Measurements from ENCODE around the gene TPST1. TPM values are rescaled to one million over a fixed set of nuclear protein-coding genes. Genes with fewer than 3 reads are reported as not detected.
"Not testable (repeated sequence)": the region's sequence is repeated elsewhere in the genome, so short reads cannot be mapped to it uniquely, and the experiment has no call there.

TPST1 gene
- total RNA-seq, 1 donor from 2014 or later = 26.8 TPM

DNA sequence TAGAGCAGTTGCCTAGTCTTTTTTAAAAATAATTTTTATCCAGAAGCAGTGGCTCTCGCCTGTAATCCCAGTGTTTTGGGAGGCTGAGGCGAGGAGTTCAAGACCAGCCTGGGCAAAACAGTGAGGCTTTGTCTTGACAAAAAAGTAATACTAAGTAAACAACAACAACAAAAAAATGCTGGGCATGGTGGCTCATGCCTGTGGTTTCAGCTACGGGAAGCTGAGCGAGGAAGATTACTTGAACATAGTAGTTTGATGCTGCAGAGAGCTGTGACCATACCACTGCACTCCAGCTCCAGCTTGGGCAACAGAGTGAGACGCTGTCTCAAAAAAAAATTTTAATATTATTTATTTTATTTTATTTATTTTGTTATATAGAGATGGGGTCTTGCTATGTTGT, 31.3 kb upstream of the TPST1 start:
- no peak for DNase-seq (ENCODE audit: extremely low spot score, unreplicated experiment)
- Mint-ChIP-seq H3K27me3 (ENCODE audit: unreplicated experiment) (no peaks in the 10 kb centered on the region), H3K27ac (ENCODE audit: unreplicated experiment) (no peak overlapping the region), H3K9me3 (ENCODE audit: unreplicated experiment) (no peaks in the 10 kb centered on the region), H3K4me1 (ENCODE audit: unreplicated experiment) (no peaks in the 10 kb centered on the region), H3K36me3 (ENCODE audit: unreplicated experiment) (no peaks in the 10 kb centered on the region), H3K4me3 (ENCODE audit: unreplicated experiment) (no peak overlapping the region)
- TF ChIP-seq, protein P1, sequence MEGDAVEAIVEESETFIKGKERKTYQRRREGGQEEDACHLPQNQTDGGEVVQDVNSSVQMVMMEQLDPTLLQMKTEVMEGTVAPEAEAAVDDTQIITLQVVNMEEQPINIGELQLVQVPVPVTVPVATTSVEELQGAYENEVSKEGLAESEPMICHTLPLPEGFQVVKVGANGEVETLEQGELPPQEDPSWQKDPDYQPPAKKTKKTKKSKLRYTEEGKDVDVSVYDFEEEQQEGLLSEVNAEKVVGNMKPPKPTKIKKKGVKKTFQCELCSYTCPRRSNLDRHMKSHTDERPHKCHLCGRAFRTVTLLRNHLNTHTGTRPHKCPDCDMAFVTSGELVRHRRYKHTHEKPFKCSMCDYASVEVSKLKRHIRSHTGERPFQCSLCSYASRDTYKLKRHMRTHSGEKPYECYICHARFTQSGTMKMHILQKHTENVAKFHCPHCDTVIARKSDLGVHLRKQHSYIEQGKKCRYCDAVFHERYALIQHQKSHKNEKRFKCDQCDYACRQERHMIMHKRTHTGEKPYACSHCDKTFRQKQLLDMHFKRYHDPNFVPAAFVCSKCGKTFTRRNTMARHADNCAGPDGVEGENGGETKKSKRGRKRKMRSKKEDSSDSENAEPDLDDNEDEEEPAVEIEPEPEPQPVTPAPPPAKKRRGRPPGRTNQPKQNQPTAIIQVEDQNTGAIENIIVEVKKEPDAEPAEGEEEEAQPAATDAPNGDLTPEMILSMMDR (IDR thresholded peaks at IDR 0.05) = no peak

DNA sequence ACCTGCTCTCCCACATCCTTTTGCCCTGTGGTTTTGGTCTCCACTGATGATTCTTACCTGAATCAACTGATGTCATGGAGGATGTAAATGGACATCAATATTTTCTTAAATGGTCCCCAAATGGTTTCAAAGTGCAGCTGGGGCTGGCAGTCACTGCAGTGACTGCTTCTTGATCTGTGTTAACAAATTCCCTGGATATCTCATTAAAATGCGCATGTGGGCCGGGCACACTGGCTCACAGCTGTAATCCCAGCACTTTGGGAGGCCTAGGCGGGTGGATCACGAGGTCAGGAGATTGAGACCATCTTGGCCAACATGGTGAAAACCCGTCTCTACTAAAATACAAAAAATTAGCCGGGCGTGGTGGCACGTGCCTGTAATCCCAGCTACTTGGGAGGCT, 30.1 kb upstream of the TPST1 start:
- H3K9me3 Mint-ChIP-seq (ENCODE audit: unreplicated experiment); H3K27ac Mint-ChIP-seq (ENCODE audit: unreplicated experiment); DNase-seq (ENCODE audit: extremely low spot score, unreplicated experiment); H3K4me3 Mint-ChIP-seq (ENCODE audit: unreplicated experiment); H3K36me3 Mint-ChIP-seq (ENCODE audit: unreplicated experiment); H3K4me1 Mint-ChIP-seq (ENCODE audit: unreplicated experiment); H3K27me3 Mint-ChIP-seq (ENCODE audit: unreplicated experiment): not testable (repeated sequence)

DNA sequence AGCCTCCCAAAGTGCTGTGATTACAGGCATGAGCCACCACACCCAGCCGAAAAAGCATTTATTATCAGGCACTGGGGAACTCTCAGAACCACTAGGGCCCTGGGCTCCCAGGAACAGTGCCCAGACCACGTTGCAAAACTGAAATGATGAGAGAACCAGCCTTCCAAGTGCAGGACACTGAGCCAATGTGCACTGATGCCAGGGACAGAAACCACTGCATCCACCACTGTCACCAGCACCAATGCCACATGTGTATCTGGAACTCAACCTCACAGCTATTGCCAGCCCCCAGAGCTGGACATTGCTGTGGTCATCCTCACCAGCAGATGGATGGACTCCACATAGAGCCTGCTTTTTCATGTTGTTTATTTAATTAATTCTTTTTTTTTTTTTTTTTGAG, 28.2 kb upstream of the TPST1 start:
- Mint-ChIP-seq H3K4me1 (ENCODE audit: unreplicated experiment) (no peaks in the 10 kb centered on the region), H3K27me3 (ENCODE audit: unreplicated experiment) (no peaks in the 10 kb centered on the region), H3K9me3 (ENCODE audit: unreplicated experiment) (no peaks in the 10 kb centered on the region), H3K36me3 (ENCODE audit: unreplicated experiment) (no peaks in the 10 kb centered on the region), H3K4me3 (ENCODE audit: unreplicated experiment) (no peak overlapping the region), H3K27ac (ENCODE audit: unreplicated experiment) (no peak overlapping the region)
- no peak for DNase-seq (ENCODE audit: extremely low spot score, unreplicated experiment)
- TF ChIP-seq, protein P1 (IDR thresholded peaks at IDR 0.05) = no peak

DNA sequence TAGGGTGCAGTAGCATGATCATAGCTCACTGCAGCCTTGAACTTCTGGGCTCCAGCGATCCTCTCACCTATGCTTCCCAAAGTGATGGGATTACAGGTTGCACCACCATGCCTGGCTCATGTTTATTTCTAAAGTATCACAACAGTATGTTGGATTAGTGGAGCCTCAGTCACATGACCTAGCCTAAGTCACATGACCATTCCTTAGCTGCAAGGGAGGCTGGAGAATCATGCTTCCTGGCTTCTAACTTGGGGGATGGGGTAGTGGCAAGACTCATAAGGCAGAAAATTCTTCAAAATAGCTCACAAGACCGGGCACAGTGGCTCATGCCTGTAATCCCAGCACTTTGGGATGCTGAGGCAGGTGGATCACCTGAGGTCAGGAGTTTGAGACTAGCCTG, 26.9 kb upstream of the TPST1 start:
- Mint-ChIP-seq H3K4me1 (ENCODE audit: unreplicated experiment) (no peaks in the 10 kb centered on the region), H3K9me3 (ENCODE audit: unreplicated experiment) (no peaks in the 10 kb centered on the region), H3K27ac (ENCODE audit: unreplicated experiment) (no peak overlapping the region), H3K27me3 (ENCODE audit: unreplicated experiment) (no peaks in the 10 kb centered on the region), H3K4me3 (ENCODE audit: unreplicated experiment) (no peak overlapping the region), H3K36me3 (ENCODE audit: unreplicated experiment) (no peaks in the 10 kb centered on the region)
- no peak for DNase-seq (ENCODE audit: extremely low spot score, unreplicated experiment)
- TF ChIP-seq, protein P1 (IDR thresholded peaks at IDR 0.05) = no peak

DNA sequence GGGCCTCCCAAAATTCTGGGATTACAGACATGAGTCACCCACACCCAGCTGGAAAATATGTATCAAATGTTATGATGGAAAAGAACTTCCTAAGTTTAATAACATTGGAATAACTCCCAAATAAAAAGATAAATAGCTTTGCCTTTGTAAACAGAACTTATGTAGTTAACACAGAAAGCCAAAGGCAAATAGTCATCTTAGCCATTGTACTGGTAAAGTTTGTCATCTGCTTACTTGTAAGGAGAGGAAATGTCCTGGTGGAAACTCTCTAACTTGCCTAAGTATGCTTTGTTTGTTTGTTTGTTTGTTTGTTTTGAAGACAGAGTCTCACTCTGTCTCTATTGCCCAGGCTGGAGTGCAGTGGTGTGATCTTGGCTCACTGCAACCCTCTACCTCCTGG, 23.8 kb upstream of the TPST1 start:
- DNase-seq (ENCODE audit: extremely low spot score, unreplicated experiment) = no peak
- Mint-ChIP-seq H3K4me3 (ENCODE audit: unreplicated experiment) (no peak overlapping the region), H3K9me3 (ENCODE audit: unreplicated experiment) (peaks cover 3% of the 10 kb centered on the region), H3K27ac (ENCODE audit: unreplicated experiment) (no peak overlapping the region), H3K27me3 (ENCODE audit: unreplicated experiment) (no peaks in the 10 kb centered on the region), H3K4me1 (ENCODE audit: unreplicated experiment) (peaks cover 5% of the 10 kb centered on the region), H3K36me3 (ENCODE audit: unreplicated experiment) (no peaks in the 10 kb centered on the region)
- TF ChIP-seq, protein P1 (IDR thresholded peaks at IDR 0.05) = no peak

DNA sequence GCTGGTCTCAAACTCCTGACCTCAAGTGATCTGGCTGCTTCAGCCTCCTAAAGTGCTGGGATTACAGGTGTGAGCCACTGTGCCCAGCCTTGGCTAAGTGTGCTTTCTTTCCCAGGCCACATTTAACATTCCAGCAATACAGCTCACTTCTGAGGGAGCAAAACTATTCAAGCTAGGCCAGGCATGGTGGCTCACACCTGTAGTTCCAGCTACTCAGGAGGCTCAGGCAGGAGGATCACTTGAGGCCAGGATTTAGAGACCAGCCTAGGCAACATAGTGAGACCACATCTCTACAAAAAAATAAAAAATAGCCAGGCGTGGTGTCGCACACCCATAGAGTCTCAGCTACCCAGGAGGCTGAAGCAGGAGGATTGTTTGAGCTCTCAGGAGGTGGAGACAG, 23.3 kb upstream of the TPST1 start:
- Mint-ChIP-seq H3K4me3 (ENCODE audit: unreplicated experiment) (no peak overlapping the region), H3K9me3 (ENCODE audit: unreplicated experiment) (peaks cover 3% of the 10 kb centered on the region), H3K27ac (ENCODE audit: unreplicated experiment) (no peak overlapping the region), H3K27me3 (ENCODE audit: unreplicated experiment) (no peaks in the 10 kb centered on the region), H3K4me1 (ENCODE audit: unreplicated experiment) (peaks cover 5% of the 10 kb centered on the region), H3K36me3 (ENCODE audit: unreplicated experiment) (no peaks in the 10 kb centered on the region)
- DNase-seq (ENCODE audit: extremely low spot score, unreplicated experiment) = no peak
- TF ChIP-seq, protein P1 (IDR thresholded peaks at IDR 0.05) = no peak

Measured in osteocyte (in vitro differentiated cells).